Lower leg skin (tissue), 3 donors: ENCODE measurements around the gene NYAP2.

Source experiments
- POLR2A ChIP-seq, 2 donors: fragments of 450-650 bp; IDR thresholded peaks; one replicate each; pipeline ENCODE4 v1.6.1; 2016 to 2017; ENCODE audit warnings: antibody characterized with exemption in 2 of 2, mild to moderate bottlenecking in 1 of 2, moderate library complexity in 1 of 2
- TF ChIP-seq, protein P1 (sequence below), 3 donors: fragments of 450-650 bp; IDR thresholded peaks; one replicate each; pipeline ENCODE4 v1.5.1; 2016; ENCODE audit warnings: antibody characterized with exemption in 3 of 3, mild to moderate bottlenecking in 3 of 3, moderate library complexity in 2 of 3

- TF ChIP-seq, protein P1, sequence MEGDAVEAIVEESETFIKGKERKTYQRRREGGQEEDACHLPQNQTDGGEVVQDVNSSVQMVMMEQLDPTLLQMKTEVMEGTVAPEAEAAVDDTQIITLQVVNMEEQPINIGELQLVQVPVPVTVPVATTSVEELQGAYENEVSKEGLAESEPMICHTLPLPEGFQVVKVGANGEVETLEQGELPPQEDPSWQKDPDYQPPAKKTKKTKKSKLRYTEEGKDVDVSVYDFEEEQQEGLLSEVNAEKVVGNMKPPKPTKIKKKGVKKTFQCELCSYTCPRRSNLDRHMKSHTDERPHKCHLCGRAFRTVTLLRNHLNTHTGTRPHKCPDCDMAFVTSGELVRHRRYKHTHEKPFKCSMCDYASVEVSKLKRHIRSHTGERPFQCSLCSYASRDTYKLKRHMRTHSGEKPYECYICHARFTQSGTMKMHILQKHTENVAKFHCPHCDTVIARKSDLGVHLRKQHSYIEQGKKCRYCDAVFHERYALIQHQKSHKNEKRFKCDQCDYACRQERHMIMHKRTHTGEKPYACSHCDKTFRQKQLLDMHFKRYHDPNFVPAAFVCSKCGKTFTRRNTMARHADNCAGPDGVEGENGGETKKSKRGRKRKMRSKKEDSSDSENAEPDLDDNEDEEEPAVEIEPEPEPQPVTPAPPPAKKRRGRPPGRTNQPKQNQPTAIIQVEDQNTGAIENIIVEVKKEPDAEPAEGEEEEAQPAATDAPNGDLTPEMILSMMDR (IDR thresholded peaks at IDR 0.05), result no peak
- no peak for TF ChIP-seq POLR2A (IDR thresholded peaks at IDR 0.05)
Measured at GRCh38 chr2:225493420-225494099, 94.0 kb downstream of the NYAP2 start.
